Stimulated activated CD8-positive, alpha-beta memory T cell treated with anti-CD3 and anti-CD28 coated beads, Interleukin-2, amount 100 ng/mL, for 48 hours (primary cell): ENCODE measurements around the gene ZNF805.
"Not testable (repeated sequence)": the region's sequence is repeated elsewhere in the genome, so short reads cannot be mapped to it uniquely, and the experiment has no call there.

Source experiments
- DNase-seq, 2 donors: peaks; one replicate each; pipeline ENCODE4 v3.0.0-alpha.2; 2020; ENCODE audit warnings: low read depth in 2 of 2

The ZNF805 gene

GRCh38 chr19:57240311-57241090, at the start of gene ZNF805:
TSS of gene ZNF805 (plus strand) at chr19:57240632. CDS start at chr19:57240892, 260 bp downstream.
- peak; percentile 85 to 92 for DNase-seq

GRCh38 chr19:57191141-57192076, 49.0 kb upstream of the ZNF805 start, which contains the start of gene ZNF264:
TSS of gene ZNF264 (plus strand) at chr19:57191500. CDS start at chr19:57191914, 414 bp downstream.
- peak; percentile 81 for DNase-seq

GRCh38 chr19:57192077-57192420, 48.4 kb upstream of the ZNF805 start:
- DNase-seq: no peak

GRCh38 chr19:57192993-57193392, 47.4 kb upstream of the ZNF805 start:
- no peak for DNase-seq

- DNase-seq: not testable (repeated sequence)
Observed at GRCh38 chr19:57197874-57198273, 42.6 kb upstream of the ZNF805 start.

- no peak for DNase-seq
Observed at GRCh38 chr19:57202160-57202559, 38.3 kb upstream of the ZNF805 start.

GRCh38 chr19:57210381-57210780, 30.1 kb upstream of the ZNF805 start:
- no peak for DNase-seq

- DNase-seq: no peak
Observed at GRCh38 chr19:57212109-57212508, 28.3 kb upstream of the ZNF805 start.

GRCh38 chr19:57227502-57227901, 12.9 kb upstream of the ZNF805 start:
- DNase-seq: no peak

- DNase-seq: no peak
Observed at GRCh38 chr19:57231686-57232085, 8.7 kb upstream of the ZNF805 start.

- no peak for DNase-seq
Observed at GRCh38 chr19:57233207-57233606, 7.2 kb upstream of the ZNF805 start.

- no peak for DNase-seq
Observed at GRCh38 chr19:57239982-57240310, 486 bp upstream of the ZNF805 start.

- no peak for DNase-seq
Observed at GRCh38 chr19:57241176-57241575, 744 bp downstream of the ZNF805 start.

GRCh38 chr19:57242821-57243220, 2.4 kb downstream of the ZNF805 start:
- no peak for DNase-seq

GRCh38 chr19:57244513-57244912, 4.1 kb downstream of the ZNF805 start:
- no peak for DNase-seq

- DNase-seq: no peak
Observed at GRCh38 chr19:57245066-57245465, 4.6 kb downstream of the ZNF805 start.

GRCh38 chr19:57245959-57246358, 5.5 kb downstream of the ZNF805 start:
- DNase-seq: no peak

GRCh38 chr19:57248646-57249045, 8.2 kb downstream of the ZNF805 start:
- DNase-seq: no peak

GRCh38 chr19:57249329-57249728, 8.9 kb downstream of the ZNF805 start:
- no peak for DNase-seq

GRCh38 chr19:57253767-57254166, 13.3 kb downstream of the ZNF805 start:
- DNase-seq: not testable (repeated sequence)

GRCh38 chr19:57262044-57262443, 21.6 kb downstream of the ZNF805 start:
- no peak for DNase-seq

- no peak for DNase-seq
Observed at GRCh38 chr19:57263244-57263741, 22.9 kb downstream of the ZNF805 start.

- DNase-seq: no peak
Observed at GRCh38 chr19:57267291-57267690, 26.9 kb downstream of the ZNF805 start.
